ENCODE measurements around the gene ZC3HAV1.

The ZC3HAV1 gene

GRCh38 chr7:139032473-139032872, 77.0 kb downstream of the ZC3HAV1 start:
- no peaks in the 10 kb centered on the region for H3K4me1 ChIP-seq (ENCODE audit: control insufficient read depth, insufficient read depth, low read length)
- CTCF ChIA-PET: interaction anchor here (1.3 kb wide), 1 partner anchor 15 kb away, joined by 8 read pairs; no protein-coding TSS in a partner anchor
- H3K27ac ChIP-seq (ENCODE audit: extremely low read depth, low read depth, low read length): no peak overlapping the region
- no peak for TF ChIP-seq ZNF529 (tag by site-specific recombination; IDR thresholded peaks at IDR 0.05; ENCODE audit: insufficient replicate concordance)
- TF ChIP-seq ZNF280C (tag by site-specific recombination; IDR thresholded peaks at IDR 0.05): no peak
- TF ChIP-seq ZFP41 (tag by site-specific recombination; IDR thresholded peaks at IDR 0.05; ENCODE audit: borderline replicate concordance): no peak
- TF ChIP-seq WT1 (tag by site-specific recombination; IDR thresholded peaks at IDR 0.05): no peak
- no peak for TF ChIP-seq ZNF132 (tag by site-specific recombination; IDR thresholded peaks at IDR 0.05; ENCODE audit: borderline replicate concordance)
- TF ChIP-seq ZNF2 (tag by site-specific recombination; IDR thresholded peaks at IDR 0.05): no peak
- peaks cover 0 to 17% of the 10 kb centered on the region in 2 experiments; a peak in 1 of 3 replicates for H3K36me3 ChIP-seq (ENCODE audit: control insufficient read depth in 2 of 2, insufficient read depth in 1 of 2, low read length in 2 of 2)
- H3K4me3 ChIP-seq (ENCODE audit: low read depth, low read length): no peak overlapping the region
- H3K9me3 ChIP-seq (ENCODE audit: control insufficient read depth, insufficient read depth, low read depth, low read length): no peaks in the 10 kb centered on the region
- POLR2A ChIA-PET: no interaction called here

GRCh38 chr7:139029353-139029752, 80.2 kb downstream of the ZC3HAV1 start:
- Histone ChIP-seq H3K36me3 (ENCODE audit: control insufficient read depth in 2 of 2, insufficient read depth in 1 of 2, low read length in 2 of 2) (peaks cover 0 to 25% of the 10 kb centered on the region in 2 experiments; a peak in 1 of 3 replicates), H3K4me1 (ENCODE audit: control insufficient read depth, insufficient read depth, low read length) (no peaks in the 10 kb centered on the region), H3K4me3 (ENCODE audit: low read depth, low read length) (no peak overlapping the region), H3K27ac (ENCODE audit: extremely low read depth, low read depth, low read length) (no peak overlapping the region), H3K9me3 (ENCODE audit: control insufficient read depth, insufficient read depth, low read depth, low read length) (no peaks in the 10 kb centered on the region)
- ChIA-PET CTCF (interaction anchor here (1.1 to 2.0 kb wide), 3 partner anchors 11 to 46 kb away, joined by 3 to 5 read pairs (median 4); no protein-coding TSS in a partner anchor), POLR2A (no interaction called here)
- no peak for TF ChIP-seq ZNF518A (tag by site-specific recombination; conservative IDR thresholded peaks at IDR 0.05; ENCODE audit: low read depth)
- no peak for TF ChIP-seq ZNF558 (tag by site-specific recombination; IDR thresholded peaks at IDR 0.05)
- no peak for TF ChIP-seq TRIM28 (IDR thresholded peaks at IDR 0.05; ENCODE audit: borderline replicate concordance, low read length)
- TF ChIP-seq ZNF112 (tag by site-specific recombination; IDR thresholded peaks at IDR 0.05): no peak
- no peak for TF ChIP-seq BCL6B (tag by site-specific recombination; IDR thresholded peaks at IDR 0.05)
- TF ChIP-seq ZNF670 (tag by site-specific recombination; IDR thresholded peaks at IDR 0.05; ENCODE audit: low read depth): no peak
- no peak for TF ChIP-seq ZNF664 (tag by site-specific recombination; IDR thresholded peaks at IDR 0.05)
- TF ChIP-seq GLIS1 (tag by site-specific recombination; IDR thresholded peaks at IDR 0.05): no peak
- no peak for TF ChIP-seq ZNF626 (tag by site-specific recombination; IDR thresholded peaks at IDR 0.05)

Measured in HEK293 (cell line).